A549 (cell line): ENCODE data around the gene CERS4.

Experiments
- CHD2 ChIP-seq: fragments of 150-350 bp; IDR thresholded peaks from 2 replicates; pipeline ENCODE4 v1.6.1; 2014; ENCODE audit warnings: low read length; ENCODE audit not compliant: partially characterized antibody
- CHD4 ChIP-seq: fragments of 200-600 bp; sonication (generic); IDR thresholded peaks from 2 replicates; pipeline ENCODE4 v1.6.1; 2016; ENCODE audit warnings: antibody characterized with exemption, mild to moderate bottlenecking, borderline replicate concordance
- EP300 ChIP-seq, 2 experiments: fragments of >200 bp; sonication (Bioruptor Twin); formaldehyde crosslinking; IDR thresholded peaks; 2 replicates in 1 of 2; 3 replicates in 1 of 2; pipeline ENCODE4 v1.6.1; 2016 to 2017
- KDM1A ChIP-seq: fragments of 200-600 bp; sonication (generic); IDR thresholded peaks from 2 replicates; pipeline ENCODE4 v1.6.1; 2016; ENCODE audit warnings: low read depth, mild to moderate bottlenecking
- MAFK ChIP-seq: fragments of 450-650 bp; IDR thresholded peaks from 2 replicates; pipeline ENCODE4 v1.6.1; 2014; ENCODE audit not compliant: partially characterized antibody
- POLR2A ChIP-seq: IDR thresholded peaks from 2 replicates; pipeline ENCODE4 v1.6.1; 2012; ENCODE audit warnings: mild to moderate bottlenecking, low read length
- SREBF2 ChIP-seq: fragments of 450-650 bp; IDR thresholded peaks from 2 replicates; pipeline ENCODE4 v1.6.1; 2014; ENCODE audit warnings: mild to moderate bottlenecking, moderate library complexity
- TF ChIP-seq, protein P1 (sequence below): fragments of >200 bp; sonication (Bioruptor Twin); formaldehyde crosslinking; IDR thresholded peaks from 3 replicates; pipeline ENCODE4 v1.5.1; 2016
- TF ChIP-seq, protein P2 (sequence below): fragments of 250-450 bp; sonication (Bioruptor Pico); IDR thresholded peaks from 2 replicates; pipeline ENCODE4 v1.5.0; 2021; ENCODE audit warnings: mild to moderate bottlenecking, moderate library complexity, borderline replicate concordance
- TF ChIP-seq, protein P3 (sequence below): fragments of 200-600 bp; sonication (generic); IDR thresholded peaks from 2 replicates; pipeline ENCODE4 v1.6.1; 2016; ENCODE audit warnings: antibody characterized with exemption, mild to moderate bottlenecking, moderate library complexity
- TF ChIP-seq, protein P4 (sequence below): IDR thresholded peaks from 2 replicates; pipeline ENCODE4 v1.6.1; 2012
- TF ChIP-seq, protein P5 (sequence below): IDR thresholded peaks from 2 replicates; pipeline ENCODE4 v1.6.1; 2012

DNA sequence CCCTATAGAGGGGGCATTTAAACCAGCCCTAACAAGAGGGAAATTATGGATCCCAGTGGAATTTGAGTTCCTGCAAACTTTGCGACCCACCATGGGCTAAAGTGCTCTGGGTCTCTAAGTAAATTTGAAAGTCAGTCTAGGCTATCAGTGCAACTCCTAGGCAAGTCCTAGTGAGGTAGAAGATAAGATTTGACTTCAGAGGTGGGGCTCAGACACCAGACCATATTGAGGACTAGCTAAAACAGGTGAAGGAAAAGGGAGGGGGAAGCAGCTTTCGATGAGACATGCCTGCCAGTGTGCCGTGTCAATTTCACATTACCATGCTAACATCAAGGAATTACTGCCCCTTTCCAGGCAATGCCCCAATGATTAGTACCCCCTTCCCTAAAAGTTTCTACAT is 60.6 kb downstream of the CERS4 start:
- TF ChIP-seq, protein P1, sequence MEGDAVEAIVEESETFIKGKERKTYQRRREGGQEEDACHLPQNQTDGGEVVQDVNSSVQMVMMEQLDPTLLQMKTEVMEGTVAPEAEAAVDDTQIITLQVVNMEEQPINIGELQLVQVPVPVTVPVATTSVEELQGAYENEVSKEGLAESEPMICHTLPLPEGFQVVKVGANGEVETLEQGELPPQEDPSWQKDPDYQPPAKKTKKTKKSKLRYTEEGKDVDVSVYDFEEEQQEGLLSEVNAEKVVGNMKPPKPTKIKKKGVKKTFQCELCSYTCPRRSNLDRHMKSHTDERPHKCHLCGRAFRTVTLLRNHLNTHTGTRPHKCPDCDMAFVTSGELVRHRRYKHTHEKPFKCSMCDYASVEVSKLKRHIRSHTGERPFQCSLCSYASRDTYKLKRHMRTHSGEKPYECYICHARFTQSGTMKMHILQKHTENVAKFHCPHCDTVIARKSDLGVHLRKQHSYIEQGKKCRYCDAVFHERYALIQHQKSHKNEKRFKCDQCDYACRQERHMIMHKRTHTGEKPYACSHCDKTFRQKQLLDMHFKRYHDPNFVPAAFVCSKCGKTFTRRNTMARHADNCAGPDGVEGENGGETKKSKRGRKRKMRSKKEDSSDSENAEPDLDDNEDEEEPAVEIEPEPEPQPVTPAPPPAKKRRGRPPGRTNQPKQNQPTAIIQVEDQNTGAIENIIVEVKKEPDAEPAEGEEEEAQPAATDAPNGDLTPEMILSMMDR: no peak
- TF ChIP-seq CHD4 (no peak), MAFK (no peak), SREBF2 (no peak), CHD2 (no peak), KDM1A (no peak), POLR2A (no peak), EP300 (IDR thresholded peaks at IDR 0.05) (no peak)
- TF ChIP-seq, protein P2, sequence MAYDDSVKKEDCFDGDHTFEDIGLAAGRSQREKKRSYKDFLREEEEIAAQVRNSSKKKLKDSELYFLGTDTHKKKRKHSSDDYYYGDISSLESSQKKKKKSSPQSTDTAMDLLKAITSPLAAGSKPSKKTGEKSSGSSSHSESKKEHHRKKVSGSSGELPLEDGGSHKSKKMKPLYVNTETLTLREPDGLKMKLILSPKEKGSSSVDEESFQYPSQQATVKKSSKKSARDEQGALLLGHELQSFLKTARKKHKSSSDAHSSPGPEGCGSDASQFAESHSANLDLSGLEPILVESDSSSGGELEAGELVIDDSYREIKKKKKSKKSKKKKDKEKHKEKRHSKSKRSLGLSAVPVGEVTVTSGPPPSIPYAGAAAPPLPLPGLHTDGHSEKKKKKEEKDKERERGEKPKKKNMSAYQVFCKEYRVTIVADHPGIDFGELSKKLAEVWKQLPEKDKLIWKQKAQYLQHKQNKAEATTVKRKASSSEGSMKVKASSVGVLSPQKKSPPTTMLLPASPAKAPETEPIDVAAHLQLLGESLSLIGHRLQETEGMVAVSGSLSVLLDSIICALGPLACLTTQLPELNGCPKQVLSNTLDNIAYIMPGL: no peak
- TF ChIP-seq, protein P3, sequence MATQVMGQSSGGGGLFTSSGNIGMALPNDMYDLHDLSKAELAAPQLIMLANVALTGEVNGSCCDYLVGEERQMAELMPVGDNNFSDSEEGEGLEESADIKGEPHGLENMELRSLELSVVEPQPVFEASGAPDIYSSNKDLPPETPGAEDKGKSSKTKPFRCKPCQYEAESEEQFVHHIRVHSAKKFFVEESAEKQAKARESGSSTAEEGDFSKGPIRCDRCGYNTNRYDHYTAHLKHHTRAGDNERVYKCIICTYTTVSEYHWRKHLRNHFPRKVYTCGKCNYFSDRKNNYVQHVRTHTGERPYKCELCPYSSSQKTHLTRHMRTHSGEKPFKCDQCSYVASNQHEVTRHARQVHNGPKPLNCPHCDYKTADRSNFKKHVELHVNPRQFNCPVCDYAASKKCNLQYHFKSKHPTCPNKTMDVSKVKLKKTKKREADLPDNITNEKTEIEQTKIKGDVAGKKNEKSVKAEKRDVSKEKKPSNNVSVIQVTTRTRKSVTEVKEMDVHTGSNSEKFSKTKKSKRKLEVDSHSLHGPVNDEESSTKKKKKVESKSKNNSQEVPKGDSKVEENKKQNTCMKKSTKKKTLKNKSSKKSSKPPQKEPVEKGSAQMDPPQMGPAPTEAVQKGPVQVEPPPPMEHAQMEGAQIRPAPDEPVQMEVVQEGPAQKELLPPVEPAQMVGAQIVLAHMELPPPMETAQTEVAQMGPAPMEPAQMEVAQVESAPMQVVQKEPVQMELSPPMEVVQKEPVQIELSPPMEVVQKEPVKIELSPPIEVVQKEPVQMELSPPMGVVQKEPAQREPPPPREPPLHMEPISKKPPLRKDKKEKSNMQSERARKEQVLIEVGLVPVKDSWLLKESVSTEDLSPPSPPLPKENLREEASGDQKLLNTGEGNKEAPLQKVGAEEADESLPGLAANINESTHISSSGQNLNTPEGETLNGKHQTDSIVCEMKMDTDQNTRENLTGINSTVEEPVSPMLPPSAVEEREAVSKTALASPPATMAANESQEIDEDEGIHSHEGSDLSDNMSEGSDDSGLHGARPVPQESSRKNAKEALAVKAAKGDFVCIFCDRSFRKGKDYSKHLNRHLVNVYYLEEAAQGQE: no peak
- TF ChIP-seq, protein P4, sequence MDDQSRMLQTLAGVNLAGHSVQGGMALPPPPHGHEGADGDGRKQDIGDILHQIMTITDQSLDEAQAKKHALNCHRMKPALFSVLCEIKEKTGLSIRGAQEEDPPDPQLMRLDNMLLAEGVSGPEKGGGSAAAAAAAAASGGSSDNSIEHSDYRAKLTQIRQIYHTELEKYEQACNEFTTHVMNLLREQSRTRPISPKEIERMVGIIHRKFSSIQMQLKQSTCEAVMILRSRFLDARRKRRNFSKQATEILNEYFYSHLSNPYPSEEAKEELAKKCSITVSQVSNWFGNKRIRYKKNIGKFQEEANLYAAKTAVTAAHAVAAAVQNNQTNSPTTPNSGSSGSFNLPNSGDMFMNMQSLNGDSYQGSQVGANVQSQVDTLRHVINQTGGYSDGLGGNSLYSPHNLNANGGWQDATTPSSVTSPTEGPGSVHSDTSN: no peak
- TF ChIP-seq, protein P5, sequence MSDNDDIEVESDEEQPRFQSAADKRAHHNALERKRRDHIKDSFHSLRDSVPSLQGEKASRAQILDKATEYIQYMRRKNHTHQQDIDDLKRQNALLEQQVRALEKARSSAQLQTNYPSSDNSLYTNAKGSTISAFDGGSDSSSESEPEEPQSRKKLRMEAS: no peak
